ENCODE measurements around the gene CWC15.

The CWC15 gene

DNA sequence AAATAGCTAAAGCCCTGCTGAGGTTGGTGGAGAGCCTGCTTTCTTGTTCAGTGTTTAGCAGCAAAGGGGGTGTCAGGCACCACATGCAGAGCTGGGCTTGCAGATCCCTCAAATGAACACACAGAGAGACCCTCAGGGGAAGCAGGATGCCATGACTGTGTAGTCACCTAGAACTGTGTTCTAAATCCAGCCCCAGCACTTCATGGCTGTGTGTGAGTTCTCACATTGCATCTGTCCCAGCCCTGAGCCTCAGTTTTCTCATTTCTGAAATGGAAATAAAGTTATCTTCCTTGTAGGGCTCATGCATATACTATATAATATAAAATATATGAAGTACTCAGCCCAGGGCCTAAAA lies 47.1 kb downstream of the CWC15 start:
- Mint-ChIP-seq H3K27me3 (ENCODE audit: low read depth) (peaks cover 8% of the 10 kb centered on the region), H3K27ac (peak overlapping the region; percentile 88 to 96 (median 95)), H3K4me1 (peaks cover 43% of the 10 kb centered on the region)

DNA sequence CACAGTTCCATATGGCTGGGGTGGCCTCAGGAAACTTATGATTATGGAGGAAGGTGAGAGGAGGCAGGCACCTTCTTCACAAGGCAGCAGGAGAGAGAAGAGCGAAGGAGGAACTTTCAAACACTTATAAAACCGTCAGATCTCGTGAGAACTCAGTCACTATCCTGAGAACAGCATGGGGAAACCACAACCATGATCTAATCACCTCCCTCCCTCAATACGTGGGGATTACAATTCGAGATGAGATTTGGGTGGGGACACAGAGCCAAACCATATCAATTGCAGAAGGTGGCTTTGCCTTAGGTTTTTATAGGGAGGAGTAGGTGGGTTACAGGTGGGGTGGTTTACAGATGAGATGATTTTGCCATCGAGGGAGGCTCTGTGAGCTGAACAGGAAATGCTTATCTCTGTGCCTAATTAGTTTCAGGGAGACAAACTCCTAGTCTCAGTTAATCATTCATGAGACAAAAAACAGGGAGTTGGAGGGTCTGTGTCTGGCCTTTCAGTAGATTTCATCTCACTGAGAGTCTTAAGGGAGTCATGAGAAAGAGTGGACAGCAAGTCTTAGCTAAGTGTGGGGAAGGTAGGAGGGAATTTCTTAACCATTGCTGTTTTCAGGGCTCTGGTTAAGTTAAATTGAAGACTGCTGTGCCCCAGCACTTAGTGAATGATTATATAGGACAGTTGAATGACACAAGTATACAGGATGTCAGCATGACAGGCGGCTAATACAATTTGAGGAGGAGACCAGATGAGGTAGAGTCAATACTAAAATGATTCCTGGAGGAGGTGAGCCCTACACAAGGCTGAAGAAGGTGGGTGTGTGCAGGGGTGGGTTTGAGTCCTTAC lies 47.7 kb downstream of the CWC15 start:
- Mint-ChIP-seq H3K9me3 (no peaks in the 10 kb centered on the region), H3K36me3 (ENCODE audit: low read depth) (no peaks in the 10 kb centered on the region), H3K27me3 (ENCODE audit: low read depth) (peaks cover 8% of the 10 kb centered on the region), H3K4me1 (peaks cover 43% of the 10 kb centered on the region), H3K4me3 (peak overlapping the region in 1 of 3 experiments; percentile 20), H3K27ac (peak overlapping the region; percentile 88 to 96 (median 88))
- TF ChIP-seq, protein P1, sequence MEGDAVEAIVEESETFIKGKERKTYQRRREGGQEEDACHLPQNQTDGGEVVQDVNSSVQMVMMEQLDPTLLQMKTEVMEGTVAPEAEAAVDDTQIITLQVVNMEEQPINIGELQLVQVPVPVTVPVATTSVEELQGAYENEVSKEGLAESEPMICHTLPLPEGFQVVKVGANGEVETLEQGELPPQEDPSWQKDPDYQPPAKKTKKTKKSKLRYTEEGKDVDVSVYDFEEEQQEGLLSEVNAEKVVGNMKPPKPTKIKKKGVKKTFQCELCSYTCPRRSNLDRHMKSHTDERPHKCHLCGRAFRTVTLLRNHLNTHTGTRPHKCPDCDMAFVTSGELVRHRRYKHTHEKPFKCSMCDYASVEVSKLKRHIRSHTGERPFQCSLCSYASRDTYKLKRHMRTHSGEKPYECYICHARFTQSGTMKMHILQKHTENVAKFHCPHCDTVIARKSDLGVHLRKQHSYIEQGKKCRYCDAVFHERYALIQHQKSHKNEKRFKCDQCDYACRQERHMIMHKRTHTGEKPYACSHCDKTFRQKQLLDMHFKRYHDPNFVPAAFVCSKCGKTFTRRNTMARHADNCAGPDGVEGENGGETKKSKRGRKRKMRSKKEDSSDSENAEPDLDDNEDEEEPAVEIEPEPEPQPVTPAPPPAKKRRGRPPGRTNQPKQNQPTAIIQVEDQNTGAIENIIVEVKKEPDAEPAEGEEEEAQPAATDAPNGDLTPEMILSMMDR (IDR thresholded peaks at IDR 0.05; ENCODE audit: unreplicated experiment in 3 of 3), result no peak

More for the DNA sequence above, 47.1 kb downstream of the CWC15 start:
- H3K36me3 Mint-ChIP-seq (ENCODE audit: low read depth), result no peaks in the 10 kb centered on the region
- TF ChIP-seq, protein P1 (IDR thresholded peaks at IDR 0.05; ENCODE audit: unreplicated experiment in 3 of 3), result no peak
- H3K9me3 Mint-ChIP-seq, result no peaks in the 10 kb centered on the region
- no peak overlapping the region for H3K4me3 Mint-ChIP-seq

DNA sequence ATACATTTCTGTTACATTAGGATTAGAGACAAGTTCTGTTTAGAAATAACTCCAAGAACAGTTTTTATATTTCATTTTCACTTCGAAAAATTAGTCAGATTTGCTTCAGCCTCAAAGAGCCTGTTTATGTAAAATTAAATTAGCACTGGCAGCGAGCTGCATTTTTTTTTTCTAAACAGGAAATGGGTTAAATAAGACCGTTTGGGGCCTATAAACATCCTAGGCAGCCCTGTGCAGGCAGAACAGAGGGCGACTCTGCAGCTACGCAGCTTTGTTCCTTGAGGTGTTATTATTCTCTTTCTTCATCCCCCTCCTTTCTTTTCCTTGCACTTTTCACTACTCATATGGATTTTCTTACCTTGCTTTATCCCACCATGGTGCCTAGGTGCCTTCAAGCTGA lies 48.7 kb downstream of the CWC15 start:
- peaks cover 5% of the 10 kb centered on the region for H3K27me3 Mint-ChIP-seq (ENCODE audit: low read depth)
- TF ChIP-seq, protein P1 (IDR thresholded peaks at IDR 0.05; ENCODE audit: unreplicated experiment in 3 of 3), result no peak
- peak overlapping the region; percentile 88 to 96 (median 88) for H3K27ac Mint-ChIP-seq
- H3K9me3 Mint-ChIP-seq, result no peaks in the 10 kb centered on the region
- peaks cover 43% of the 10 kb centered on the region for H3K4me1 Mint-ChIP-seq
- no peaks in the 10 kb centered on the region for H3K36me3 Mint-ChIP-seq (ENCODE audit: low read depth)
- H3K4me3 Mint-ChIP-seq, result peak overlapping the region in 1 of 3 experiments; percentile 45

DNA sequence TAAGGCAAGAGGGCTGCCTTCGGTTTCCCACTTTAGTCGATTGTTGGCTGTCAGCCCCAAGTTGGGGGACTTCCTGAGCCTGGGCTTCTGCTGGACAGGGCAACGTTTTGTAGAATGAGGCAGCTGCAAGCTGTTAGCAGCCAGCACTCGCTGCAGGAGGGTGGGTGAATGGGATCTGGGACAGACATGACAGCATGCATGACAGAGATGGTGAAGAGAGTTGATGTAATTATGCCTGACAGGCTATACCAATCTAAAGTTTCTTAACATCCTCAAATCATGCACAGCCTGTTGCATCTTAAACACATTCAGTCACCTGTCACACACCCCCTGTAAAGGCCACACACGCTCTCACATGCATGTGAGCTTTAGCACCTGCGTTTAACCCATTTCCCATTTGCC lies 49.2 kb downstream of the CWC15 start:
- peaks cover 5% of the 10 kb centered on the region for H3K27me3 Mint-ChIP-seq (ENCODE audit: low read depth)
- H3K36me3 Mint-ChIP-seq (ENCODE audit: low read depth), result no peaks in the 10 kb centered on the region
- peaks cover 43% of the 10 kb centered on the region for H3K4me1 Mint-ChIP-seq
- no peaks in the 10 kb centered on the region for H3K9me3 Mint-ChIP-seq
- H3K27ac Mint-ChIP-seq, result peak overlapping the region in 2 of 3 experiments; percentile 39 to 88
- no peak overlapping the region for H3K4me3 Mint-ChIP-seq
- TF ChIP-seq, protein P1 (IDR thresholded peaks at IDR 0.05; ENCODE audit: unreplicated experiment in 3 of 3), result no peak

DNA sequence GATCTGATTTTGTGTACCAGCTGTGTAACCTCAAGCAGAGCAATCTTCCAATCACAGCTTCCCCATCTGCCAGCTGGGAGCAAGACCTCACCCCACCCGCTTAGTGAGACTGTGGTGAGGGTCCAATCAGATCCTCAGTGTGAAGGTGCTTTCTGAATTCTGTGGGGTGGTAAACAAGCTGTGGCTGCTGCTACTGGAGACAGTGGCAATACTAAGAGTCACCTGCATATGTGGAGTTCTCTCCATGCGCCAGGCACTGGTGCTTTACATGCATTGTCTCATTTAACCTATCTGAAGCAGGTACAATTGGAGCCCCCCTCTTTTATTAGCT lies 50.4 kb downstream of the CWC15 start:
- Mint-ChIP-seq H3K27ac (no peak overlapping the region), H3K4me3 (no peak overlapping the region), H3K9me3 (no peaks in the 10 kb centered on the region), H3K4me1 (peaks cover 35% of the 10 kb centered on the region), H3K27me3 (ENCODE audit: low read depth) (peaks cover 5% of the 10 kb centered on the region), H3K36me3 (ENCODE audit: low read depth) (no peaks in the 10 kb centered on the region)
- TF ChIP-seq, protein P1 (IDR thresholded peaks at IDR 0.05; ENCODE audit: unreplicated experiment in 3 of 3), result no peak
